ENCODE measurements around the gene WFDC5. TPM values are rescaled to one million over a fixed set of nuclear protein-coding genes. Genes with fewer than 3 reads are reported as not detected.

WFDC5 gene
- total RNA-seq, 2 experiments from 2014 or later: not detected

- H3K9me3 Mint-ChIP-seq: peaks cover 6% of the 10 kb centered on the region
- intact Hi-C loops (cut with micrococcal nuclease): no loop called here
- no peaks in the 10 kb centered on the region for H3K27me3 Mint-ChIP-seq (ENCODE audit: low read depth)
- H3K4me3 Mint-ChIP-seq: no peak overlapping the region
- H3K27ac Mint-ChIP-seq: no peak overlapping the region
- DNase-seq: no peak
- peaks cover 70% of the 10 kb centered on the region for H3K36me3 Mint-ChIP-seq (ENCODE audit: low read depth)
- H3K4me1 Mint-ChIP-seq (ENCODE audit: low read depth): no peaks in the 10 kb centered on the region
- CTCF ChIA-PET: interaction anchor here (1.9 to 2.1 kb wide), 2 partner anchors 12 kb away, joined by 6 to 11 read pairs; no protein-coding TSS in a partner anchor
Observed at GRCh38 chr20:45083127-45083526, 31.8 kb downstream of the WFDC5 start.

- no peak overlapping the region for H3K27ac Mint-ChIP-seq
- no peak for DNase-seq
- no peaks in the 10 kb centered on the region for H3K27me3 Mint-ChIP-seq (ENCODE audit: low read depth)
- intact Hi-C loops (cut with micrococcal nuclease): no loop called here
- no peaks in the 10 kb centered on the region for H3K4me1 Mint-ChIP-seq (ENCODE audit: low read depth)
- H3K9me3 Mint-ChIP-seq: peaks cover 6% of the 10 kb centered on the region
- no peak overlapping the region for H3K4me3 Mint-ChIP-seq
- CTCF ChIA-PET: interaction anchor here (1.9 to 2.1 kb wide), 2 partner anchors 11 to 13 kb away, joined by 6 to 11 read pairs; no protein-coding TSS in a partner anchor
- peaks cover 73% of the 10 kb centered on the region for H3K36me3 Mint-ChIP-seq (ENCODE audit: low read depth)
Observed at GRCh38 chr20:45082468-45082867, 32.5 kb downstream of the WFDC5 start.

DNA sequence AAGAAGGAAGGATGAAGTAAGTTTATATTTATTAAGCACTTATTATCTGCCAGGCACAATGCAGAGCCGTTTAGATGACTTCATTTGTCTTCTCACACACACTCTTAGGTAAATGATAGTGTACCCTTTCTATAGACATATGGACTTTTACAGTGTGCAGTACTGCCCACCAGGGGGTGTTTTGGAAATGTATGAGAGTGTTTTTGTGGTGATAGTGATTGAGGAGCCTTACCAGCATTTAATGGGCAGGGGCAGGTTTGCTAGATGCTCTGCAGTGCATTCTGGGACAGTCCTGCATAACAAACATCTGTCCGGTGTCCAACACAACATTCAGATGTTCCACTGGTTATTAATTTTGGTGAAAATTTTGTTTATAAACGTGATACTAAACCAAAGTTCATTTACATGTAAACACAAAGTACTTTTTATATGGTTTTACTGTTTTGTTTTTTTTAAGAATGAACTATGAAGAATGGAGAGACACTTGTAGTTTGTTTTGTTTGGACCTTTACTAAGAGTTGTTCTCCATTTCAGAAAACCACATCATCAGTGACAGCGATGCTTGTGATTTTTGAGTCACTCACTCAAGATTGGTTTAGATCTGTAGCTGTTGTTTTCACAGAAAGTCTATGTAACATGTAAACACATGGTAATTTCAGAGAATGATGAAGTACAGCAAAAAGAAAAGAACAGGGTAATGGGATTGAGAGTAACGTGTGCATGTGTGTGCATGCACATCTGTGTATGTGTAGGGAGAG is 33.9 kb downstream of the WFDC5 start:
- Mint-ChIP-seq H3K27ac (no peak overlapping the region), H3K9me3 (peaks cover 6% of the 10 kb centered on the region), H3K36me3 (ENCODE audit: low read depth) (peaks cover 76% of the 10 kb centered on the region), H3K4me3 (no peak overlapping the region), H3K4me1 (ENCODE audit: low read depth) (no peaks in the 10 kb centered on the region), H3K27me3 (ENCODE audit: low read depth) (no peaks in the 10 kb centered on the region)
- CTCF ChIA-PET: no interaction called here
- intact Hi-C loops (cut with micrococcal nuclease): no loop called here
- DNase-seq: no peak

- no peak overlapping the region for H3K4me3 Mint-ChIP-seq
- peaks cover 6% of the 10 kb centered on the region for H3K9me3 Mint-ChIP-seq
- H3K27ac Mint-ChIP-seq: no peak overlapping the region
- peaks cover 62% of the 10 kb centered on the region for H3K36me3 Mint-ChIP-seq (ENCODE audit: low read depth)
- intact Hi-C loops (cut with micrococcal nuclease): no loop called here
- peaks cover 5% of the 10 kb centered on the region for H3K4me1 Mint-ChIP-seq (ENCODE audit: low read depth)
- no peaks in the 10 kb centered on the region for H3K27me3 Mint-ChIP-seq (ENCODE audit: low read depth)
- CTCF ChIA-PET: interaction anchor here (2.6 to 4.3 kb wide), 2 partner anchors 18 to 34 kb away, joined by 8 to 17 read pairs; no protein-coding TSS in a partner anchor
- no peak for DNase-seq
Observed at GRCh38 chr20:45077559-45077958, 37.4 kb downstream of the WFDC5 start.

DNA sequence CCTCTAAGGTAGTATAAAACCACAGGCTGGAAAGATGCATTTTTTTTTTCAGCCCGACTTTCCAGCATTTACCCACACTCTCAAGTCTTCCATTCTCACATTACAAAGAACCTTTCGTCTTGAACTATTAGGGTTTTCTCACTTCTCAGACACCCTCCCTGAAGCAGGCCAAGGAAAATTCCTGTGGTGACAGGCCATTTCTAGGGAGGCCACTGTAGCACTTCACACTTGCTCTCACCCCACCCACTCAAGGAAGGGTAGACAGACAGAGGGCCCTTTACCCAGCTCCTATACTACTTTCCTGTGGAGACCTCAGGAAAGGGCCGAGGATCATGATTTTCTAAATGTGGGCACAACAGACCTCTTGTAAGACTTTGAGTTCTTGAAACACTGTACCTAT is 41.8 kb downstream of the WFDC5 start:
- CTCF ChIA-PET: interaction anchor here (2.0 to 2.6 kb wide), 2 partner anchors 22 to 30 kb away, joined by 7 to 21 read pairs; no protein-coding TSS in a partner anchor
- no peak for DNase-seq
- H3K4me1 Mint-ChIP-seq (ENCODE audit: low read depth): peaks cover 33% of the 10 kb centered on the region
- H3K9me3 Mint-ChIP-seq: no peaks in the 10 kb centered on the region
- no peak overlapping the region for H3K4me3 Mint-ChIP-seq
- H3K27ac Mint-ChIP-seq: peak overlapping the region; percentile 11
- peaks cover 35% of the 10 kb centered on the region for H3K36me3 Mint-ChIP-seq (ENCODE audit: low read depth)
- intact Hi-C loops (cut with micrococcal nuclease): no loop called here
- no peaks in the 10 kb centered on the region for H3K27me3 Mint-ChIP-seq (ENCODE audit: low read depth)

DNA sequence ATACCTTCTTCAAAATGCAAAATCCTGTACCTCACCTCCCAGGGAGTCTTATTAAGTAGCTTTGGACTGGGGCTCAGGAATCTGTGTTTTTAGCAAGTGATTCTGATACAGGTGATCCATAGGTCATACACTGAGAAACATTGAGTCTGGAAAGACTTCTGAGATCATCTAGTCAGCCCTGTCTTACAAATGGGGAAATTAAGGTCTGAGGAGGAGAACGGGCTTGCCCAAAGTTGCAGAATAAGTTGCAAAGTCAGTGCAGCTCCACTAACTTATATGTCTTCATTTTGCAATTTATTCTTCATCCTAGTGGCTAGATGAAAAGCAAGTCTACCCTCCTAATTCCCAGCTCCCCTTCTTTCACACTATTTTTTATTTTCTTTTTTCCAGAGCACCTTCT is 42.9 kb downstream of the WFDC5 start:
- H3K9me3 Mint-ChIP-seq: no peaks in the 10 kb centered on the region
- H3K36me3 Mint-ChIP-seq (ENCODE audit: low read depth): peaks cover 30% of the 10 kb centered on the region
- CTCF ChIA-PET: interaction anchor here (0.8 to 2.6 kb wide), 8 partner anchors 9 to 158 kb away, joined by 3 to 21 read pairs (median 3); no protein-coding TSS in a partner anchor
- H3K4me3 Mint-ChIP-seq: no peak overlapping the region
- intact Hi-C loops (cut with micrococcal nuclease): no loop called here
- H3K27ac Mint-ChIP-seq: no peak overlapping the region
- H3K27me3 Mint-ChIP-seq (ENCODE audit: low read depth): no peaks in the 10 kb centered on the region
- no peak for DNase-seq
- peaks cover 40% of the 10 kb centered on the region for H3K4me1 Mint-ChIP-seq (ENCODE audit: low read depth)

GRCh38 chr20:45070932-45071632 is 43.9 kb downstream of the WFDC5 start:
- H3K9me3 Mint-ChIP-seq: no peaks in the 10 kb centered on the region
- H3K4me3 Mint-ChIP-seq: no peak overlapping the region
- H3K36me3 Mint-ChIP-seq (ENCODE audit: low read depth): peaks cover 26% of the 10 kb centered on the region
- H3K27ac Mint-ChIP-seq: peak overlapping the region; percentile 46
- no peak for DNase-seq
- peaks cover 45% of the 10 kb centered on the region for H3K4me1 Mint-ChIP-seq (ENCODE audit: low read depth)
- H3K27me3 Mint-ChIP-seq (ENCODE audit: low read depth): no peaks in the 10 kb centered on the region
- CTCF ChIA-PET: interaction anchor here (0.7 to 2.6 kb wide), 10 partner anchors 12 to 223 kb away, joined by 3 to 21 read pairs (median 3); no protein-coding TSS in a partner anchor
- intact Hi-C loops (cut with micrococcal nuclease): no loop called here

DNA sequence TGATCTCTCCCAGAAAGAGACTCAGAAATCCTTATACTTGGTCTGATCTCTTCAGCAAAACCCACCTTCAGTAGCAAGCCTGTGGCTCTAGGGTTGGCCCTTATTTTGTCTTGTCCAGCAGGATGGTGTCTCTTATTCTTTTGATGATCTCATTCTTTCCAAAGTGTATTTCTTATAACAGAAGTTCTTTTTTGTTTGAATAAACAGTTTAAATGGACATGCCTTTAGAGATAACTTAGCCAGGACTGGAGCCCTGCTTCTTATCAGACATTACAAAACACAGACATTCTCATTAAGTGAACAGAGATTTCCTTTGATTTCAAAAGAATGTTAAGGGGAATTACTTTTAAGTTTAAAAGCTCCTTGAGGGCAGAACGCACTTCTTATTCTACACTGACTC is 45.7 kb downstream of the WFDC5 start:
- Mint-ChIP-seq H3K4me1 (ENCODE audit: low read depth) (peaks cover 61% of the 10 kb centered on the region), H3K27me3 (ENCODE audit: low read depth) (no peaks in the 10 kb centered on the region), H3K9me3 (no peaks in the 10 kb centered on the region), H3K4me3 (no peak overlapping the region), H3K36me3 (ENCODE audit: low read depth) (peaks cover 22% of the 10 kb centered on the region), H3K27ac (peak overlapping the region; percentile 39)
- intact Hi-C loops (cut with micrococcal nuclease): no loop called here
- CTCF ChIA-PET: interaction anchor here (0.9 kb wide), 1 partner anchor 25 kb away, joined by 3 read pairs; no protein-coding TSS in a partner anchor
- no peak for DNase-seq

- CTCF ChIA-PET: interaction anchor here (1.4 to 3.2 kb wide), 3 partner anchors 24 to 44 kb away, joined by 3 to 17 read pairs (median 6); no protein-coding TSS in a partner anchor
- H3K27ac Mint-ChIP-seq: peak overlapping the region; percentile 57
- peaks cover 27% of the 10 kb centered on the region for H3K36me3 Mint-ChIP-seq (ENCODE audit: low read depth)
- H3K4me3 Mint-ChIP-seq: no peak overlapping the region
- H3K9me3 Mint-ChIP-seq: no peaks in the 10 kb centered on the region
- DNase-seq: no peak
- H3K4me1 Mint-ChIP-seq (ENCODE audit: low read depth): peaks cover 67% of the 10 kb centered on the region
- H3K27me3 Mint-ChIP-seq (ENCODE audit: low read depth): no peaks in the 10 kb centered on the region
- intact Hi-C loops (cut with micrococcal nuclease): no loop called here
Observed at GRCh38 chr20:45067558-45067957, 47.4 kb downstream of the WFDC5 start.

GRCh38 chr20:45067087-45067486 is 47.9 kb downstream of the WFDC5 start:
- intact Hi-C loops (cut with micrococcal nuclease): no loop called here
- no peak overlapping the region for H3K4me3 Mint-ChIP-seq
- CTCF ChIA-PET: interaction anchor here (1.4 to 3.2 kb wide), 3 partner anchors 23 to 45 kb away, joined by 3 to 17 read pairs (median 6); no protein-coding TSS in a partner anchor
- no peaks in the 10 kb centered on the region for H3K27me3 Mint-ChIP-seq (ENCODE audit: low read depth)
- no peaks in the 10 kb centered on the region for H3K9me3 Mint-ChIP-seq
- no peak for DNase-seq
- H3K4me1 Mint-ChIP-seq (ENCODE audit: low read depth): peaks cover 70% of the 10 kb centered on the region
- H3K27ac Mint-ChIP-seq: peak overlapping the region; percentile 57
- peaks cover 31% of the 10 kb centered on the region for H3K36me3 Mint-ChIP-seq (ENCODE audit: low read depth)

DNA sequence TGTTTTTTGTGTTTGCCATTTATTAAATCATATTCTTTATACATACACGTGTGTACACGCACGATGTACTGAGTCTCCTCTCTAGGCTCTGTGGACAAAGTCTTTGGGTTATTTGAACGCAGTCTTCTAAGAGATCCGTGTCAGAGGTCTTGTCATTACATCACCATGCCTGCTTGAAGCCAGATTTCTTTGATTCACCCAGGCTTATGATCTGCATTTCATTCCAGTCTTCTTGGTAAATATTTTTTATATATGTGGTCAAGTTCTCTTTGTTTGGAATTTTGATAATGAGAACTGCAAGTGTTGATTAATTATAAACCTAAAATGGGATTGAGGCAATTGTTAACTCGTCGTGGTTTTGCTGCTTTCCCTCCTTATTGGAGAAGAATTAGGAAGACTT is 48.6 kb downstream of the WFDC5 start:
- Mint-ChIP-seq H3K4me1 (ENCODE audit: low read depth) (peaks cover 73% of the 10 kb centered on the region), H3K27ac (no peak overlapping the region), H3K36me3 (ENCODE audit: low read depth) (peaks cover 34% of the 10 kb centered on the region), H3K27me3 (ENCODE audit: low read depth) (no peaks in the 10 kb centered on the region), H3K4me3 (no peak overlapping the region), H3K9me3 (no peaks in the 10 kb centered on the region)
- no peak for DNase-seq
- CTCF ChIA-PET: interaction anchor here (1.0 to 3.2 kb wide), 3 partner anchors 23 to 30 kb away, joined by 3 to 17 read pairs (median 6); no protein-coding TSS in a partner anchor
- intact Hi-C loops (cut with micrococcal nuclease): no loop called here

- DNase-seq: no peak
- no peaks in the 10 kb centered on the region for H3K9me3 Mint-ChIP-seq
- no peak overlapping the region for H3K4me3 Mint-ChIP-seq
- intact Hi-C loops (cut with micrococcal nuclease): no loop called here
- peak overlapping the region; percentile 20 for H3K27ac Mint-ChIP-seq
- peaks cover 28% of the 10 kb centered on the region for H3K36me3 Mint-ChIP-seq (ENCODE audit: low read depth)
- peaks cover 73% of the 10 kb centered on the region for H3K4me1 Mint-ChIP-seq (ENCODE audit: low read depth)
- no peaks in the 10 kb centered on the region for H3K27me3 Mint-ChIP-seq (ENCODE audit: low read depth)
- CTCF ChIA-PET: interaction anchor here (1.0 to 3.2 kb wide), 3 partner anchors 21 to 93 kb away, joined by 3 to 17 read pairs (median 9); no protein-coding TSS in a partner anchor
Observed at GRCh38 chr20:45064812-45065211, 50.2 kb downstream of the WFDC5 start.

All from activated naive CD4-positive, alpha-beta T cell treated with anti-CD3 and anti-CD28 coated beads for 36 hours (primary cell).